C1 segment of cervical spinal cord (tissue), 14 donors: ENCODE results near the gene FNDC4.
"Not testable (repeated sequence)": the region's sequence is repeated elsewhere in the genome, so short reads cannot be mapped to it uniquely, and the experiment has no call there.

Source experiments
- DNase-seq, 14 donors: peaks; one replicate each; lab custom pipeline; 2025; lab: John Stamatoyannopoulos, UW

The FNDC4 gene

GRCh38 chr2:27494944-27495554, at the start of gene FNDC4:
Gene FNDC4 (minus strand): TSS chr2:27495200. CDS start chr2:27494679, 521 bp downstream.
- DNase-seq: peak in 3 of 14 donors; percentile 10 to 27 (median 25)

GRCh38 chr2:27544143-27544821, 49.3 kb upstream of the FNDC4 start:
- DNase-seq: no peak

- DNase-seq: not testable (repeated sequence)
Measured at GRCh38 chr2:27539649-27540048, 44.6 kb upstream of the FNDC4 start.

- not testable (repeated sequence) for DNase-seq
Measured at GRCh38 chr2:27538839-27539450, 43.9 kb upstream of the FNDC4 start.

- DNase-seq: no peak
Measured at GRCh38 chr2:27537287-27537686, 42.3 kb upstream of the FNDC4 start.

GRCh38 chr2:27531983-27532382, 37.0 kb upstream of the FNDC4 start:
- DNase-seq: no peak

- no peak for DNase-seq
Measured at GRCh38 chr2:27527182-27527581, 32.2 kb upstream of the FNDC4 start.

GRCh38 chr2:27522400-27522945, 27.5 kb upstream of the FNDC4 start:
- DNase-seq: no peak

- DNase-seq: no peak
Measured at GRCh38 chr2:27520316-27520715, 25.3 kb upstream of the FNDC4 start.

- DNase-seq: no peak
Measured at GRCh38 chr2:27518782-27519113, 23.7 kb upstream of the FNDC4 start.

- DNase-seq: no peak
Measured at GRCh38 chr2:27518113-27518781, 23.2 kb upstream of the FNDC4 start.

- no peak for DNase-seq
Measured at GRCh38 chr2:27509326-27509725, 14.3 kb upstream of the FNDC4 start.

GRCh38 chr2:27507293-27507692, 12.3 kb upstream of the FNDC4 start:
- DNase-seq: no peak

GRCh38 chr2:27506587-27506986, 11.6 kb upstream of the FNDC4 start:
- DNase-seq: no peak

GRCh38 chr2:27502142-27502541, 7.1 kb upstream of the FNDC4 start:
- no peak for DNase-seq

- no peak for DNase-seq
Measured at GRCh38 chr2:27501042-27501441, 6.0 kb upstream of the FNDC4 start.

GRCh38 chr2:27498975-27499374, 4.0 kb upstream of the FNDC4 start:
- no peak for DNase-seq

- no peak for DNase-seq
Measured at GRCh38 chr2:27497288-27497627, 2.3 kb upstream of the FNDC4 start.

GRCh38 chr2:27496357-27497287, 1.6 kb upstream of the FNDC4 start, which contains the start of gene GCKR:
Gene GCKR (plus strand): TSS chr2:27496839. CDS start chr2:27496905, 66 bp downstream.
- no peak for DNase-seq

GRCh38 chr2:27495840-27496356, 898 bp upstream of the FNDC4 start:
- DNase-seq: no peak
